ENCODE results near the gene VPREB1. TPM values are rescaled to one million over a fixed set of nuclear protein-coding genes. Genes with fewer than 3 reads are reported as not detected.

VPREB1 gene
- total RNA-seq, 1 experiment from 2014 or later, result not detected

DNA sequence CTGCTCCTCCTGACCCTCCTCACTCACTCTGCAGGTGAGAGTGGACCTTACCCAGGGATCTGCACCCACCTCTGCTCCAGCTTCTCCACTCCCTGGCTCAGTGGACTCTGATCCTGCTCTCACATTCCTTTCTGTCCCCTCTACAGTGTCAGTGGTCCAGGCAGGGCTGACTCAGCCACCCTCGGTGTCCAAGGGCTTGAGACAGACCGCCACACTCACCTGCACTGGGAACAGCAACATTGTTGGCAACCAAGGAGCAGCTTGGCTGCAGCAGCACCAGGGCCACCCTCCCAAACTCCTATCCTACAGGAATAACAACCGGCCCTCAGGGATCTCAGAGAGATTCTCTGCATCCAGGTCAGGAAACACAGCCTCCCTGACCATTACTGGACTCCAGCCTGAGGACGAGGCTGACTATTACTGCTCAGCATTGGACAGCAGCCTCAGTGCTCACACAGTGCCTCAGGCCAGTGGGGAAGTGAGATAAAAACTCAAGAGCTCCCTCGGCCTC, 29.7 kb upstream of the VPREB1 start:
- Histone ChIP-seq H3K79me2 (ENCODE audit: low read depth) (no peaks in the 10 kb centered on the region), H3K9me3 (ENCODE audit: insufficient read depth, low read depth) (no peaks in the 10 kb centered on the region), H4K20me1 (ENCODE audit: insufficient read depth) (no peaks in the 10 kb centered on the region), H3F3A (ENCODE audit: insufficient read depth, low read depth) (peaks cover 6% of the 10 kb centered on the region), H3K27ac (no peak overlapping the region), H3K27me3 (ENCODE audit: insufficient read depth, low read depth) (no peaks in the 10 kb centered on the region), H3K4me1 (replicated peaks; ENCODE audit: insufficient read depth) (peaks cover 7% of the 10 kb centered on the region; the same call in 1 of the 2 replicates), H3K4me3 (no peak overlapping the region), H3K4me2 (no peak overlapping the region), H3K36me3 (ENCODE audit: low read depth) (no peaks in the 10 kb centered on the region), H3K9me2 (ENCODE audit: insufficient read depth) (no peaks in the 10 kb centered on the region), H2AFZ (no peak overlapping the region)
- ChIA-PET CTCF (no interaction called here), POLR2A (ENCODE audit: unreplicated experiment) (interaction anchor here (0.7 kb wide), 1 partner anchor 78 kb away, joined by 3 read pairs; no protein-coding TSS in a partner anchor)
- no TSS peak for BruUV-seq (replicated peaks)
- TF ChIP-seq CTCF (conservative IDR thresholded peaks at IDR 0.05) (no peak), EZH2 (IDR thresholded peaks at IDR 0.05; ENCODE audit: low read depth) (no peak)
- intact Hi-C loops (cut with micrococcal nuclease; ENCODE audit: unreplicated experiment), result no loop called here
- DNase-seq, result no peak

DNA sequence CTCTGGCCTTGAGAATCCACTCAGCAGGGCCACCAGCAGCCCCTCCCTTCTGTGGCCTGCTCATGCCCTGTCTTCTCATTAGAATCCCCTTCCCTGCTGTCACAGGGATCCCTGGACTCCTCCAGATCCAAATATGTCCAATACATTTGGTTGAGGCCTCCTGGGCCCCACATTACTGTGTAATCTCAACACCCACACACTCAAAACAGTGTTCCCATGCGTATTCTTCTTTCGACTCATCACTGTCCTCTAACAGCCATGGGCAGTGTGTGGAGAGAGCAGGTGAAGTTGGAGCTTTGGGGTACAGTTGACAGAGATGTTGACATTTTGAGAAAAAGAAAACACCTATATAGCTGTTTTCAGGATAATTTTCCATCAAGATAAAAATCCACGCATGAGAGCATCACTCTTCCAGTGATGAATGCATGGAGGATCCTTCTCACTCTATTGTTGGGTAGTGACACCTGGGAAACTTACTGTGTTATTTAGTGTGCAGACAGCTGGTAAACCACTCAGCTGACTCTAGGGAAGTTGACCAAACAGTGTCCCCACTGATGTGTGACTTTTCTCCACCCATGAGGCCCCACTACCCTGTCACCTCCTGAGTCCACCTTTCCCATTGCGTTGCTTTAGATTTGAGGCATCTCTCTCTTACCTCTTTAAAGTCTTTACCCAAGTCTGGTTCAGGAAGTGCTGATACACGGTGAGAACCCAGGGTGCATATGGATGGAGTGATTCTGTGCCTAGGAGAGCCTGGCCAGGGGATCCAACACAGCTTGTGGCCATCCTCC, 28.7 kb upstream of the VPREB1 start:
- no peaks in the 10 kb centered on the region for H3K9me3 ChIP-seq (ENCODE audit: insufficient read depth, low read depth)
- CTCF ChIA-PET, result no interaction called here
- intact Hi-C loops (cut with micrococcal nuclease; ENCODE audit: unreplicated experiment), result no loop called here

GRCh38 chr22:22216450-22216959, 28.1 kb upstream of the VPREB1 start:
- CTCF ChIA-PET, result no interaction called here
- H3K4me1 ChIP-seq (replicated peaks; ENCODE audit: insufficient read depth), result no peaks in the 10 kb centered on the region
- H3K79me2 ChIP-seq (ENCODE audit: low read depth), result no peaks in the 10 kb centered on the region
- no peak overlapping the region for H2AFZ ChIP-seq
- POLR2A ChIA-PET (ENCODE audit: unreplicated experiment), result no interaction called here
- H3K4me3 ChIP-seq, result no peak overlapping the region
- TF ChIP-seq CTCF (conservative IDR thresholded peaks at IDR 0.05), result no peak
- no peak for TF ChIP-seq EZH2 (IDR thresholded peaks at IDR 0.05; ENCODE audit: low read depth)
- H4K20me1 ChIP-seq (ENCODE audit: insufficient read depth), result no peaks in the 10 kb centered on the region
- DNase-seq, result no peak
- intact Hi-C loops (cut with micrococcal nuclease; ENCODE audit: unreplicated experiment), result no loop called here
- no peak overlapping the region for H3K27ac ChIP-seq
- no peaks in the 10 kb centered on the region for H3K27me3 ChIP-seq (ENCODE audit: insufficient read depth, low read depth)
- no peaks in the 10 kb centered on the region for H3K9me2 ChIP-seq (ENCODE audit: insufficient read depth)
- no TSS peak for BruUV-seq (replicated peaks)
- H3K4me2 ChIP-seq, result no peak overlapping the region
- no peaks in the 10 kb centered on the region for H3F3A ChIP-seq (ENCODE audit: insufficient read depth, low read depth)
- H3K36me3 ChIP-seq (ENCODE audit: low read depth), result no peaks in the 10 kb centered on the region
- H3K9me3 ChIP-seq (ENCODE audit: insufficient read depth, low read depth), result no peaks in the 10 kb centered on the region

More for the DNA sequence above, 28.7 kb upstream of the VPREB1 start:
- Histone ChIP-seq H3K27ac (no peak overlapping the region), H3K9me2 (ENCODE audit: insufficient read depth) (no peaks in the 10 kb centered on the region), H3F3A (ENCODE audit: insufficient read depth, low read depth) (no peaks in the 10 kb centered on the region), H2AFZ (no peak overlapping the region), H3K36me3 (ENCODE audit: low read depth) (no peaks in the 10 kb centered on the region), H4K20me1 (ENCODE audit: insufficient read depth) (no peaks in the 10 kb centered on the region), H3K27me3 (ENCODE audit: insufficient read depth, low read depth) (no peaks in the 10 kb centered on the region), H3K4me1 (replicated peaks; ENCODE audit: insufficient read depth) (no peaks in the 10 kb centered on the region), H3K4me3 (no peak overlapping the region), H3K4me2 (no peak overlapping the region), H3K79me2 (ENCODE audit: low read depth) (no peaks in the 10 kb centered on the region)
- BruUV-seq (replicated peaks), result no TSS peak
- POLR2A ChIA-PET (ENCODE audit: unreplicated experiment), result no interaction called here
- TF ChIP-seq CTCF (conservative IDR thresholded peaks at IDR 0.05) (no peak), EZH2 (IDR thresholded peaks at IDR 0.05; ENCODE audit: low read depth) (no peak)
- DNase-seq, result no peak
